ENCODE results near the gene SH2D1A. TPM values are rescaled to one million over a fixed set of nuclear protein-coding genes. Genes with fewer than 3 reads are reported as not detected.

Gene SH2D1A
- polyA plus RNA-seq, 1 experiment, result not detected

GRCh38 chrX:124373348-124373747 lies 27.0 kb downstream of the SH2D1A start:
- Histone ChIP-seq H3K4me3 (ENCODE audit: low read depth, low read length) (no peak overlapping the region), H3K27me3 (ENCODE audit: control insufficient read depth, insufficient read depth, low read length) (no peaks in the 10 kb centered on the region), H3K36me3 (ENCODE audit: control insufficient read depth, insufficient read depth, low read length) (no peaks in the 10 kb centered on the region)
- DNase-seq (ENCODE audit: low read depth), result no peak
- no peak for TF ChIP-seq CTCF (IDR thresholded peaks at IDR 0.05; ENCODE audit: insufficient read depth, low read depth, low read length)
- ChIA-PET CTCF (no interaction called here), POLR2A (no interaction called here)

GRCh38 chrX:124378643-124379042 lies 32.3 kb downstream of the SH2D1A start:
- no peaks in the 10 kb centered on the region for H3K36me3 ChIP-seq (ENCODE audit: control insufficient read depth, insufficient read depth, low read length)
- H3K4me3 ChIP-seq (ENCODE audit: low read depth, low read length), result no peak overlapping the region
- H3K27me3 ChIP-seq (ENCODE audit: control insufficient read depth, insufficient read depth, low read length), result no peaks in the 10 kb centered on the region
- TF ChIP-seq CTCF (IDR thresholded peaks at IDR 0.05; ENCODE audit: insufficient read depth, low read depth, low read length), result no peak
- CTCF ChIA-PET, result no interaction called here
- DNase-seq (ENCODE audit: low read depth), result no peak
- POLR2A ChIA-PET, result no interaction called here

GRCh38 chrX:124383354-124383753 lies 37.0 kb downstream of the SH2D1A start:
- POLR2A ChIA-PET, result no interaction called here
- no peak for DNase-seq (ENCODE audit: low read depth)
- no peaks in the 10 kb centered on the region for H3K36me3 ChIP-seq (ENCODE audit: control insufficient read depth, insufficient read depth, low read length)
- CTCF ChIA-PET, result no interaction called here
- H3K4me3 ChIP-seq (ENCODE audit: low read depth, low read length), result no peak overlapping the region
- TF ChIP-seq CTCF (IDR thresholded peaks at IDR 0.05; ENCODE audit: insufficient read depth, low read depth, low read length), result no peak
- H3K27me3 ChIP-seq (ENCODE audit: control insufficient read depth, insufficient read depth, low read length), result no peaks in the 10 kb centered on the region

GRCh38 chrX:124386401-124386800 lies 40.0 kb downstream of the SH2D1A start:
- H3K36me3 ChIP-seq (ENCODE audit: control insufficient read depth, insufficient read depth, low read length), result no peaks in the 10 kb centered on the region
- no peak for DNase-seq (ENCODE audit: low read depth)
- ChIA-PET CTCF (no interaction called here), POLR2A (no interaction called here)
- H3K4me3 ChIP-seq (ENCODE audit: low read depth, low read length), result no peak overlapping the region
- TF ChIP-seq CTCF (IDR thresholded peaks at IDR 0.05; ENCODE audit: insufficient read depth, low read depth, low read length), result no peak
- no peaks in the 10 kb centered on the region for H3K27me3 ChIP-seq (ENCODE audit: control insufficient read depth, insufficient read depth, low read length)

GRCh38 chrX:124388562-124388961 lies 42.2 kb downstream of the SH2D1A start:
- DNase-seq (ENCODE audit: low read depth), result no peak
- Histone ChIP-seq H3K4me3 (ENCODE audit: low read depth, low read length) (no peak overlapping the region), H3K36me3 (ENCODE audit: control insufficient read depth, insufficient read depth, low read length) (no peaks in the 10 kb centered on the region), H3K27me3 (ENCODE audit: control insufficient read depth, insufficient read depth, low read length) (no peaks in the 10 kb centered on the region)
- CTCF ChIA-PET, result no interaction called here
- peak; percentile 60 for TF ChIP-seq CTCF (IDR thresholded peaks at IDR 0.05; ENCODE audit: insufficient read depth, low read depth, low read length)
- POLR2A ChIA-PET, result no interaction called here

Measured in BJ (cell line).